NCI-H82 (cell line): Measurements from ENCODE around the gene FMO2.
A peak's percentile ranks its signal among the peaks of the same experiment; 100 is the strongest.

Experiments used
- DNase-seq: peaks from one replicate; lab custom pipeline; 2025; lab: John Stamatoyannopoulos, UW

The FMO2 gene

DNA sequence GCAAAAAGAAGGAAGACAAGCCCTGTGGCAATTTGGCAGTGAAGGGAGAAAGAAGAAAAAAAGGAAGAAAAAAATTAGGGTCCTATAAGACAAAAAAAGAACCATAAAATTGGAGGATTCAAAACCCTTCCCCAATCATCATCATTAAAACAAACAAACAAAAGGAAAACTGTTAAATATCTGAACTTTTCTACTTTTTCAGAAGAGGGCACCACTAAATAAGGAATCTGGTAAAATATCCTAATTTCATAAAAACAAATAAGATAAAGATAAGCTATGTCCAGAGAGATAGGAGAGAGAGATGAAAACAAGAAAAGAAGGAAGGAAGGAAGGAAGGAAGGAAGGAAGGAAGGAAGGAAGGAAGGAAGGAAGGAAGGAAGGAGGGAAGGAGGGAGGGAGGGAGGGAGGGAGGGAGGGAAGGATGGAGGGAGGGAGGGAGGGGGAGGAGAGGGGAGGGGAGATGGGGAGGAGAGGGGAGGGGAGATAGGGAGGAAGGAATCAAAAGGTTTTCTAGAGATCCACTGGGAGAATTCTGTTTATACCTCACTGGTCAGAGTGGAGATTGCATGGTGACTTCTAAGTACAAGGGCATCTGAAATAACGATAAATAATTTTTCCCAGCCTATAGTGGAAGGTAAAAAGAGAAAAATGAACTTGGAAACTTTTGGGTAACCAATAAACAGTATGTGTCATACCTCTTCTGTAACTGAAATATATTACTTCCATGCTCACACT is 10.4 kb upstream of the FMO2 start:
- no peak for DNase-seq

DNA sequence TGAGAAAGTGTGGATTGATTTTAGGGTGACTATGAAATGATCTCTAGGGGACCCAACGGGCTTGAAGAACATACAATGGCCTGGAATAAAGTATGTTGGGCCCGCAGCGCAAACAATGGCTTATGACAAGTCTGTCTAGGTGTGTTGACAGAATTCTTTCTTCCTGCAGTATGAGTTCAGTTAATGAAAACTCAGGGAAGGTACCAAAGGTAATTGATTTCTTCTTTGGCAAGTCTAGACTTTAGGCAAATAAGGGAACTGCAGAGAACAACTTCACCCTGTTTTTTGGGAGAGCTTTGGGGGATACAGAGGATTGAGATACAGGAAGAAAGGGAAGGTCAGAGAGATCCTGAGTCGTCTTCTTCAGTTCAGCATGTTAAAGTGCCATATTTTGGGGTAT is 7.8 kb upstream of the FMO2 start:
- DNase-seq = no peak

DNA sequence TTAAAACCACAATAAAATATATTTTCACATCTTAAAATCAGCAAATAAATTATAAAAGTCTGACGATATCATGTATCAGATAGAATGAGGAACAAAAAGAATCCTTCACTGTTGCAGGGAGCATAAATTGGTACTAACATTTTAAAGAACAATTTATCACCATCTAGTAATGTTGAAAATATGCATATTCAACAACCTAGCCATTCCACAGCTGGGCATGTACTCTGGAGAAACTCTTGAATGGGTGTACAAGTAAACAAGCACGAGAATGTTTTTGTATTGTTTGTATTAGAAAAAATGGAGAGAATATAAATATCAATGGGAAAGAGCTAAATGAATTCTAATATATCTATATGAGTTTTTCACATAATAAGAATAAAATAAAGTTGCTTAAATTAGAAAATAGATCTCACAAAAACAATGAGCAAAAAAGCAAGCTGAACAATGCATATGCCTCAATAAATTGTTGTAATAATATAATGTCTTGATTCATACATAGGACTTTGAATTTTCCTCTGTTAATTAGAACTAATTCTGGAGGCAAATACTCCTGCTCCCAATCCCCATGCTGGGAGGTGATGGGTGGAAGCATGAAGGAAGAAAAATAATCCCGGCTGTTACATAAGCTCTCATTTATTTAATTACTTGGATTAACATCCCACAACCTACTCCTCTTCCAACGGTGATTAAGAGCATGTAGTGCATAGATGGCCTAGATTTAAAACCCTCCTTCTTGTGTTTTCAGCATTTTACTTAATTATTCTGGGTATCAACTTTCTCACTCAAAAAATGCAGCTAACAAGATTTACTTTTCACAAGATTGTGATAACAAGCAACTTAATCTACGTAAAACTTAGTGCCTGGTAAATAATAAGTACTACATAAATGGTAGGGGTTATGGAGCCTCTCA is 5.5 kb upstream of the FMO2 start:
- DNase-seq = peak; percentile 91

DNA sequence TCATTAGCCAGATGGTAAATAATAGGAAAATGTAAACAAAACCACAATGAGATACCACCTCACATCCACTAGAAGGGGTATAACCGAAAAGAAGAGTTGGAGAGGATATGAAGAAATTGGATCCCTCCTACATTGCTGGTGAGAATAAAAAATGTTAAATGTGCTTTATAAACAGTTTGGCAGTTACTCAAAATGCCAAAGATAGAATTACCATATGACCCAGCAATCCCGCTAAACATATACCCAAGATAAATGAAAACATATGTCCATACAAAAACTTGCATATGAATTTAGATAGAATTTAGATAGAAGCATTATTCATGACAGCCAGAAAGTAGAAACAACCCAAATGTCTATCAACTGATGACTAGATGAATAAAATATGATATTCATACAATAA is 4.4 kb upstream of the FMO2 start:
- no peak for DNase-seq

DNA sequence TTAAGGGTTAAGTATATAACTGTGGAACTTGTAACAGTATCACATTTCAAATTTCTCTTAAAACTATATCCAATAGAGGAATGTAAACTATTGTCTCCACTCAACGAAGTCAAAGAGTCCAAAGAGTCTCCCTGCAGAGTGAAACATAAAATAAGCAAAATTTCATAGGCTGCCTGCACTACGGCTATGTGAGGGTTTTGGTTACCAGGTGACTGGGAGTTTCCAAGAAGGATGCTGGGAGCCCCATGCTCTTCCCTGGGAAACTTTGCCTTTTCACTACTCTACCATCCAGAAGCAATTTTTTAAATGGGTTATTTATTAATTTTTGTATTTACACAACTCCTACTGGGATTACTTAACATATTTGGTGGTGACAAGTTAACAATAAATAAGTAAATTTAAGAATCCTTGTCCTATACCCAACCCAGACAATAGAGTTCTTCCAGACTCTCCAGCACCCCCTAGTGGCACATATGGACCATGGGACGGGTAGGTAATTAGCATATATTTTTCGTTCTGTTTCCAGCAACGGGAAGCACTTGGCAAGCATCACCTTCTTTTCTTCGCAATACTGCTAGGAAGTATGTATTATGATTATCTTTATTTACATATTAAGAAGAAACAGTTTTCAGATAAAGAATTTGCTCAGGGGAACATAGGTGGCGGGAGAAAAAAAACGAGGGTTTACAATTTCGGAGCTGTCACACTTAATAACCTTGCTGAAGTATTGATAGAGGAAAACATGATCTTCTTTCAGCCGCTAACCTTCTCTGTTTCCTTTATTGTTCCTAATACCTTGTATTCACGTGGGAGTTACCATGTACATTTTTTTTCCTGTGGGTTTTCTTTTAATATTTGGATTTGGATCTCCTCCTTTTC is 3.5 kb downstream of the FMO2 start:
- peak; percentile 58 for DNase-seq

DNA sequence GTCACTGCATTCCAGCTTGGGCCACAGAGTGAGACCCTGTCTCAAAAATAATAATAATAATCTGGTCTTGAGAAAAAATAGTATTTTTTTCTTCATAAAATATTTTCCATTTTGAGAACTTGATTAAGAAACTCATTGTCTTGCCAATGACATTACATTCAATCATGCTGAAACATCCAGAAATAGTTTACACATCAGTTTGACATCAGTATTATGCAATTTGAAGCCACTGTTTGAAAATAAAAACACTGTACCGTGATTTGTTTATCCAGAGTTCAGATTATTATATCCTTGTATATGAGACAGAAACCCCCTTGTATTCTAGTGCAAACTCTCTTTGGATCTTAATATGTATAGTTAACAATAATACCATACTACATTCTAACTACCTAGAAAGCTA is 6.9 kb downstream of the FMO2 start:
- no peak for DNase-seq

DNA sequence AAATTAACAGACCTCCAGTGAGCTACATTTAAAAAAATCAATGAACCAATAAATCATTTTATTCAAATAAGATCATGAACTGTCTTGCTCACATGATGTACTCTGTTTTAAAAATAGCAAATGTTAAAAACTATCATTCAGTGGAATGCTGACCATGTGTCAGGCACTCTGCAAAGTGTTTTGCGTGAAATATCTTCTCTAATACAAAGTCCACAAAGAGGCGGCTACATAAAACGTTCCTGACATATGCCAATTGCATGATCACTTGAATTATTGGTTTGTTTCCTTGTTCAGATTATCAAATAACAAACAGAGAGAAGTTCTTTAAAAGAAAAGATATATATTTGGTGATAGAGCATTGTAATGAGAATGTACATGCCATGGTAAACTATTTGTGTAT is 10.7 kb downstream of the FMO2 start:
- no peak for DNase-seq

DNA sequence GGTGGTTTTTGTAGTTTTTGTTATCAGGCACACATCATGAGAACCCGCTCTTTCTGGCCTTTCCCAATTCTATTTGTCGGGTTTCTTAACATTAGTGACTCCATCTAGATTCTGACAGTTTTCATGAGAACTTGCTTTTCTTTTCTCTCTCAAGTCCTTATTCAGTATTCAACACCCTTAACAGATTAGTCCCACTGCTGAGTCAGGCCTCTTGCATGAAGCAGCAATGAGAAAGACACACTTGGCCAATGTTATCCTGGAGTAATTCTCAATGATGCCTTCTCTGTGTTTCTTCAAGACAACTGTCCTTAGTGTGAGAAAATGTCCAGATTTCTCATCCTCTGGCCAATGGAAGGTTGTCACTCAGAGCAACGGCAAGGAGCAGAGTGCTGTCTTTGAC is 11.3 kb downstream of the FMO2 start:
- no peak for DNase-seq

DNA sequence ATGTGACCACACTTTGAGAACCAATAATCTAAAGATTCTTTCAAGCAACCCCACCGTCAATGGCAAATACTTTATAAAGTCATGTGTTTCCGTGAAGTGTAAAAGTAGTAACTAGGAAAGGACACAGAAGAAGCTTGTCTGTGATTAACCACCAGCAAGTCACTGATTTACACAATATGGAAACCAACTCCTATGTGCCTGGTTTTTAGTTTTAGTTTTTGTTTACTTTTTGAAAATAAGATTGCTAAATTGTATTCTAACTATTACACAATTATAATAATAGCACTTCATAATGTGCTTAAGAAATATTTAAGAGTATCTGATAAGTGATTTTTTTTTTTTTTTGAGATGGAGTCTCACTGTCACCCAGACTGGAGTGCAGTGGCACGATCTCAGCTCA is 13.0 kb downstream of the FMO2 start:
- no peak for DNase-seq

DNA sequence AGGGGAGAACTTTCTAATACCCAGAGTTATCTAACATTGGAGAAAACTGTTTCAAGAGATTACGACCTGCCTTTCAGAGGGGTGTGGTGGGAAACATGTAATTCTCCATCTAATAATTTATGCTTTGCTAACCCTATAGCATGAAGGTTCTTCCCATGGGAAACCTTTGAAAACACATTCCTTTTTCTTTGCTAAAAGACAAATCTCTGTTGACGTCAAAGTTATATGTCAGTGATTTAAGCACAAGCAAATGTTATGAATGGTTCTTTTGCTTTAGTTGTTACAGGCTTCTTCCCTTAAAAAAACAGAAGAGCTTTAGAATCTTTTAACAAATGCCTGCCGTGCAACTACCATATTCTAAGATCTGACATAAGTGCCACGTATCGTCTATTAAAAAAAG is 19.2 kb downstream of the FMO2 start:
- no peak for DNase-seq

DNA sequence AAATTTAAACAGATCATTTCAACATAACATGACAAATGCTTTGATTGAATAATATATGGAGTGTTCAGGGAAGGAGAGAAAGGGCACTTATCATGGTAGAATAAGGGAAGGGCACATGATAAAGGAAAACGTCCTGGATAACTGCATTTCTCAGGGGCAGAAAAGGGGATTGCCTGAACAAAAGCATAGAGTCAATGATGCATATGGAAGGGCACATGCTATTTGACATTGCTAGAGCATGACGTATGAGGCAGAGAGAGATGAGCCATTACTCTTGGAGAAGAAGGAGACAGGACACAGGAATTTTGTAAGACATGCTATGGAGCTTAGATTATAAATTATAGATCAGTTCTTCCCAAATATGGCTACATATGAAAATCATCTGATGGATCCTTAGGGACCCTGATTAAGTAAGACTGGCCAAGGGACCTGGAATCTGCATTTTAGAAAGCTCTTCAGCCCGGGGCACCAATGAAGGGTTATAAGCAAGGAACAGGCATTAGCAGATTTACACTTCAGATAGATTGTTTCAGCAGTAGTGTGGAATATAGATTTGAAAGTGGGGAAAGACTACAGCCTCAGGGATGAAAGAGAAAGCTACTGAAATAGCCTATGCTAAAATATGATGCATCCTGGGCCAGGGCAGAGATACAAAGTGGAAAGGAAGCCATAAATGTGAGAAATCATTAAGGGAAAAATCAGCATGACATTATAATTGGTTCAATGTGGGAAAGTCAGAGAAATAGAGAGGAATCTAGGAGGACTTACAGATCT is 21.3 kb downstream of the FMO2 start:
- DNase-seq = no peak

DNA sequence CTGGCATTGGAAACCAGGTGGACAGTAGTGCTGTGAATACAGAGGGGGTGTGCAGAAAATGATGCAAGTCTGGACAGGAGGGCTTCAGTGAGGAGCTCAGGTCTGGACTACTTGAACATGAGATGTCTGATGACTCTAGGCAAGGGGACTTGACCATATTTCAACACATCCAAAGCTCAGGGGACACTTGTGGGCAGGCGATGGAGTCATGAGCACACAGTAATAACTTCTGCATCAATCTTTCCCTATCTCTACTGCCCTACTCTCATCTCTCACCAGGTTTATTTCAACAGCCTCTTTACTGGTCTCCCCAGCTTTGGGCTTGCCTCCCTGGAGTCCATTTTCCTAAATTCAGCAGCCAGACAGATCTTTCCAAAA is 21.9 kb downstream of the FMO2 start:
- no peak for DNase-seq

DNA sequence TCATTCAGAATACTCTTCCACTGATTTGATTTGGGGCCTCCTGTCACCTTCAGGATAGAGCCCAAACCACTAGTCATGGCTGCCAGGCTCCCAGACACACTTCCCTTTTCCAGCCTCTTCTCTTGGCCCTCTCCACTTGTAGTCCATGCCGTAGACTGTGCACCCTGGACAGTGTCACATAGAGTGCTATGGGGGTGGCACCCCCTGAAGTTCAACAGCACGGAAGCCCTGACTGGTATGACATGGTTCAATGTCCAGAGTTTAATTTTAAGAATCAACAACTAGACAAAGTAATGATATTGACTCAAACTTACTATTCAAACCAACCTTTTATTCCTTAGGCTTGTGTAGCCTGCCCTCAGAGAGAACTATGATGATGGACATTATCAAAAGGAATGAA is 22.3 kb downstream of the FMO2 start:
- DNase-seq = no peak

DNA sequence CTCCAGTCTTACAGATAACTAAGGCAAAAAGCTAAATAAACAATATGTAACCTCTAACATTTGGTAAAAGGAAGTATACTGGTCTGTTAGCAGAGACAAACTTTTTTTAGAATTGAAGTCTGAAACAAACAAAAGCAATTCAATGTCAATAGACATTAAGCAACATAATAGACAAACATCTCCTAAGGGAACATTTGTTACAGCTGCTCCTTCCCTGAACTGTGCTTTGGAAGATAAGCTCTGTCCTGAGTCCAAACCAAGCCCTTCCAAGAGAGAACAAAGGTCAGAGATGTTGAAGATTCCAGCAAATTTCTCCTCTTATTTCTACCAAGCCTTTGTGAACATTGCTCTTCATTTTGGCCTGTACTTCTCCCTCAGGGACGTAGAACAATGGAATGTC is 25.3 kb downstream of the FMO2 start:
- no peak for DNase-seq

DNA sequence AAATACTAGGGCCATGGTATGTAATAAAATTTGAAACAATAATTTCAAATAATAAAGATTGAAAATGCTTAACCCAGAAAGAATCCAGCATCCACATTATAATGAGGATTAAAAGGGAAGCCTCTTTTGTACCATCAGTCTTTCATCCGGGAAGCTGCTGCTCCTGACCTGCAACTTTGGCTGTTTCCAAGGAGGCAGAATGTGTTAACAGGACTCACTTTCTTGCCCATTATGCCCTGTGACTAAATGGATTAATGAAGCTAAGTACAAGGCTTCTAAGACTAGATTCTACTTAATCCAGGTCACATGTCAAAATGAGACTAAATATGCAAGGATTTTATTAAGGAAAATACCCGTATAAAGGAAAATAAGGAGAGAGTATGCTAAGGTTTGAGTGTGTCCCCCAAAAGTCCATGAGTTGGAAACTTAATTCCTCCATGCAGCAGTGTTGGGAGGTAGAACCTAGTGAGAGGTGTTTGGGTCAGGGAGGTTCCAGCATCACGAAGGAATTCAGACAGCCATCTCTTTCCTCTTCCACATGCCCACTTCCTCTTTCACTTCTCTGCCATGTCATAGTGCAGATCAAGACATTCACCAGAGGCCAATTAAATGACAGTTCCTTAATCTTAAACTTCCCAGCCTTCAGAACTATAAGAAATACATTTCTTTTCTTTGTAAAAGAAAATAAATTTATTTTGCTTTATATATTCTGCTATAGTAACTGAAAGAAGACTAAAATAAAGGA is 27.7 kb downstream of the FMO2 start:
- peak; percentile 93 for DNase-seq

DNA sequence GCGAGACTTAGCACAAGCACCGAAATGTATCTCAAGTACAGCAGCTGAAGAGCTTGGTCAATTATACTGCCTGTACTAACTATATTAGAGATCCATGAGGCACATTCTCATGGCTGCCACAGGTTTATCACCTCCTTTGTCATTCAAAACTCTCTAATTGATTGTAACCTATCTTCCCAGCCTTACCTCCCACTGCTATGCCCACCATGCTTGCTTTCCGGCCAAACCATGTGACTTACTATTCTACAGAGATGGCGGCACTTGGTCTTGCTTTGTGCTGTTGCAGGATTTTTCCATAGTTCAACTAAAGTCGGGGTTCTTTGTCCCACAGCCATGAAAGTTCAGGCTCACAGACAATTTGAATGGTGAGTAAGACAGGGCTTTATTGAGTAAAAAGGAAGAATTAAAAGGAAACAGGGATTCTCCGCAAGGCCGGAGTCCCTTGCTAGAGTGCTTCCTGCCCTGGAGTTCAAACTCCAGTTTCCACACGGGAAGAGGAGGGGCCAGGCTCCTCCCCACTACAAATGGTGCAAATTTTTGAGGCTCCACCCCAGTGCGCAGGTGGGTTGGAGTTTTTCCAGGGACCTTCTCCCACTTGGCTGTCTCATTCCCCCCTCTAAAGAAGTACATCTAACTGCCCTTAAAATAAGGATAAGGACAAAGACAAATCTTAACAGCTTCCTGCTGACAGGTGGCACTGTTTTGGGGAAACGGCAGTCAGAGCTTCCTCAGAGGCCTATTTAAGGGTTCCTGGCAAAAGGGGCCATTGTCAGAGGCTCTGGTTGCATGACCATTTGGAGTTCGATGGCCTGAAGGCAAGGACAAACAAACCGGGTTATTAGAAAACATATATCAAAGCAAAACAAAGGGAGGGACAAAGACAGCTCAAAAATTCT is 28.7 kb downstream of the FMO2 start:
- peak; percentile 21 for DNase-seq

DNA sequence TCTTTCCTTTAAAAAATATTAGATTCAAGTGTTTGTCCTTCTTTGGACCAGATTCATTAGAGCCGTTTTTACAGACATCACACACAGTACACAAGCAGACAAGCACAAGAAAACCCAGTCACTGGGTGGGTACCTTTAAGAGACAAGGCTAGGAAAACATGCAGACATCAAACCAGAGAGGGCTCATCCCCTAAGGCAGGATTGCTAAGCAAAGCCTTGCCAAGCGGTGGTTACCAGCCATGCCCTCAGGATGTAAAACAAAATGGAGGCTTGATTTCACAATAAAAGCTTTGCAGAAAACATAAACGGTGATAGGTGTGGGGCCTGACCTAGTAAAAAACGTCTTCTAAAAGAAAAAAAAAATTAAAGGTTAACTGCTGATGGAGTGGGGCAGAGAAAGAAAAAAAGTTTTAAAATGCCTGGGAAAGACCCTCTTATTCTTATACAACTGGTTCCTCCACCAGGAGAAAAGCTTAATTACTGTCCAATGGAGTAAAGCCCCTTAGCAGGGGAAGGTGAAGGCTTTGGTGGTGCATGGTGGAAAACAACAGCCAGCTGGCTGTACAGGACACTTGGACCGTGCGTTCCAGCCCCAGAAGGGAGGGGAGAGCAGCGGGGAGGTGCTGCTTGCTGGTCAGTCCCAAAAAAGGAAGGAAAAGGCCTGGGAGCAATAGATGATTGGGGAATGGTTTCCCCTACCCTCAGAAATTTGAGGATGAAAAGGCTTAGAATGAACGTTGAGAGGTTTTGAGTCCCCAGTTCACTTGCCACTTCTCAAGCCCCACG is 32.8 kb downstream of the FMO2 start:
- no peak for DNase-seq

DNA sequence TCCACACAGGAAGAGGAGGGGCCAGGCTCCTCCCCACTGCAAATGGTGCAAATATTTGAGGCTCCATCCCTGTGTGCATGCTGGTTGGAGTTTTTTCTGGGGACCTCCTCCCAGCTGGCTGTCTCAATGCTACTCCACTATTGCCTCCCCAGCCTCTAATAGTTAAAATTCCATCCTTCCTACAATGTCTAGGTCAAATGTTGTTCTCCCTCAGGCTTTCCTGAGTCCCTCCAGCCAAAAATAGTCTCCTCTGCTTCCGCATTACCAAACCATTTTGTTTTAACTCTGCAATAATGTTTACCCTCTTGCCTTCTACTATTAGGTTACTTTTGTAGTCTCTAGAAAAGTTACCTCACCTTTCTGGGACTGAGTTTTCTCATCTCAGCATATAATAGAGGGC is 33.6 kb downstream of the FMO2 start:
- no peak for DNase-seq
